ENCODE data around the gene ZNF439.

- no peak for TF ChIP-seq SP1 (IDR thresholded peaks at IDR 0.05)
- TF ChIP-seq FOXK2 (IDR thresholded peaks at IDR 0.05), result no peak
- no peak for TF ChIP-seq SUZ12 (IDR thresholded peaks at IDR 0.05)
- no peak for TF ChIP-seq NFRKB (IDR thresholded peaks at IDR 0.05)
- TF ChIP-seq FOXM1 (IDR thresholded peaks at IDR 0.05; ENCODE audit: borderline replicate concordance), result no peak
- TF ChIP-seq PKNOX1 (IDR thresholded peaks at IDR 0.05), result peak; percentile 98
- TF ChIP-seq BHLHE40 (IDR thresholded peaks at IDR 0.05; ENCODE audit: borderline replicate concordance), result no peak
Measured at GRCh38 chr19:11814029-11814699, 34.4 kb upstream of the ZNF439 start, which contains the start of gene ZNF440.

Measured in HEK293T (cell line).